HL-60 (cell line): ENCODE results near the gene CTF1.

Experiments
- DNase-seq, 2 experiments: peaks; one replicate each; pipeline ENCODE4 v3.0.0-alpha.2; 2010 to 2020; ENCODE audit warnings: low read depth in 1 of 2, low spot score in 1 of 2
- H3K27ac ChIP-seq: fragments of 250-450 bp; sonication (Bioruptor Pico); replicated peaks from 2 replicates; pipeline ENCODE4 v1.5.1; 2020; ENCODE audit warnings: mild to moderate bottlenecking, moderate library complexity
- H3K27me3 ChIP-seq: fragments of 250-450 bp; sonication (Bioruptor Pico); 2 replicates; pipeline ENCODE4 v1.5.1; 2021; ENCODE audit warnings: mild to moderate bottlenecking, moderate library complexity; ENCODE audit not compliant: insufficient read depth, poor library complexity, severe bottlenecking
- H3K4me3 ChIP-seq: replicated peaks from 2 replicates; pipeline ENCODE4 v1.5.1; 2011; ENCODE audit warnings: mild to moderate bottlenecking, control low read depth, low read length; ENCODE audit not compliant: insufficient read depth
- CTCF ChIP-seq: IDR thresholded peaks from one replicate; pipeline ENCODE4 v1.5.1; 2011; ENCODE audit warnings: low read length, control low read depth, inconsistent platforms; ENCODE audit not compliant: insufficient read depth
- GABPA ChIP-seq: IDR thresholded peaks from 2 replicates; pipeline ENCODE4 v1.6.1; 2012; ENCODE audit warnings: low read depth
- POLR2AphosphoS5 ChIP-seq: IDR thresholded peaks from 2 replicates; pipeline ENCODE4 v1.6.1; 2012; ENCODE audit warnings: low read depth
- REST ChIP-seq: IDR thresholded peaks from 2 replicates; pipeline ENCODE4 v1.6.1; 2012; ENCODE audit warnings: low read depth; ENCODE audit not compliant: insufficient replicate concordance
- SPI1 ChIP-seq: IDR thresholded peaks from 2 replicates; pipeline ENCODE4 v1.6.1; 2012; ENCODE audit warnings: low read depth, mild to moderate bottlenecking, borderline replicate concordance

The CTF1 gene

DNA sequence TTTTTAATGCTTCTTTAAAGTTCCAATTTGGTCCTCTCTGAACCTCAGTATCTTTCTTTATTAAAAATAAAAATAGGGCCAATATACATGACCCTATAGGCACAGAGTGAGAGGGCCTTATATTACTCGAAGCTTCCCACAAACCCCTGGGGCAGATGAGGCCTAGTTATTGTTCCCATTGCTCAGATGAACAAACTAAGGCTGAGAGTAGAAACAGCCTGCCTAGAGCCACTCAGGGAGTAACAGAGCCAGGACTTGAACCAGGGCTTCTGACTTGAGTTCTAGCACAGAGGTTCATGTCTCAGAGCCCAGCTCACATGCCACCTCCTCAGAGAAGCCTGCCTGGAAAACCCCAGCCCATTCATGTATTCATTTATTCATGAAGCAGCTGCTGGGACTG is 10.3 kb upstream of the CTF1 start:
- no peak for DNase-seq
- no peak overlapping the region for H3K4me3 ChIP-seq
- no peak overlapping the region for H3K27ac ChIP-seq
- H3K27me3 ChIP-seq: no peaks in the 10 kb centered on the region
- TF ChIP-seq POLR2AphosphoS5: no peak
- TF ChIP-seq SPI1: no peak
- TF ChIP-seq REST: no peak
- no peak for TF ChIP-seq GABPA
- no peak for TF ChIP-seq CTCF

DNA sequence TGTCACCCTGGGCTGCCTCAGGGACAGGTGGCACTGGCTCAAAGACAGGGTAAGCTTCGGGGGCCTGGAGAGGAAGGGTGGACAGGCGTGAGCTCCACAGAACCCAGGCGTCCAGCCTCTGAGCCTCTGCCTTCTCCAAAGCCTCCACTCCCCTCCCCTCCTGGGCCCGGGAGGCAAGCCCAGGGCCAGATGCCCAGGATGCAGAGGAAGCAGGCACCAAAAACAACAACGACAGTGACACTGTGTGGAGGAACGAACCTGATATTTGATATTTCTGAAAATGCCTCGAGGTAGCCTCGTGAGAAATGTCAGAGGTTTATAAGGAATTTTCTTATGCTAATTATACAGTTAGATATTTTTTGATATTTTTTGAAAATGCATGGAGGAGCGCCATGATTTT is 8.5 kb upstream of the CTF1 start:
- Histone ChIP-seq H3K27ac (no peak overlapping the region), H3K4me3 (no peak overlapping the region), H3K27me3 (no peaks in the 10 kb centered on the region)
- DNase-seq: no peak
- no peak for TF ChIP-seq REST
- TF ChIP-seq SPI1: no peak
- TF ChIP-seq GABPA: no peak
- no peak for TF ChIP-seq POLR2AphosphoS5
- no peak for TF ChIP-seq CTCF

GRCh38 chr16:30888856-30889499 is 7.4 kb upstream of the CTF1 start:
- DNase-seq: no peak
- Histone ChIP-seq H3K27me3 (no peaks in the 10 kb centered on the region), H3K4me3 (no peak overlapping the region), H3K27ac (no peak overlapping the region)
- TF ChIP-seq SPI1: no peak
- TF ChIP-seq CTCF: no peak
- TF ChIP-seq POLR2AphosphoS5: no peak
- no peak for TF ChIP-seq REST
- no peak for TF ChIP-seq GABPA
